Measurements from ENCODE around the gene KRTAP2-4. TPM values are rescaled to one million over a fixed set of nuclear protein-coding genes. Genes with fewer than 3 reads are reported as not detected.
"Not testable (repeated sequence)": the region's sequence is repeated elsewhere in the genome, so short reads cannot be mapped to it uniquely, and the experiment has no call there.

KRTAP2-4 gene
- total RNA-seq, 1 donor from 2014 or later: not detected

- no peak for DNase-seq (ENCODE audit: extremely low spot score in 2 of 2)
- Histone ChIP-seq H3K4me3 (no peak overlapping the region), H3K27ac (no peak overlapping the region), H3K4me1 (no peaks in the 10 kb centered on the region), H3K36me3 (no peaks in the 10 kb centered on the region), H3K9me3 (no peaks in the 10 kb centered on the region), H3K27me3 (no peaks in the 10 kb centered on the region)
- TF ChIP-seq POLR2AphosphoS5 (IDR thresholded peaks at IDR 0.05; ENCODE audit: insufficient read depth in 1 of 2, low read depth in 1 of 2) (no peak), POLR2A (IDR thresholded peaks at IDR 0.05) (no peak)
- TF ChIP-seq, protein P1, sequence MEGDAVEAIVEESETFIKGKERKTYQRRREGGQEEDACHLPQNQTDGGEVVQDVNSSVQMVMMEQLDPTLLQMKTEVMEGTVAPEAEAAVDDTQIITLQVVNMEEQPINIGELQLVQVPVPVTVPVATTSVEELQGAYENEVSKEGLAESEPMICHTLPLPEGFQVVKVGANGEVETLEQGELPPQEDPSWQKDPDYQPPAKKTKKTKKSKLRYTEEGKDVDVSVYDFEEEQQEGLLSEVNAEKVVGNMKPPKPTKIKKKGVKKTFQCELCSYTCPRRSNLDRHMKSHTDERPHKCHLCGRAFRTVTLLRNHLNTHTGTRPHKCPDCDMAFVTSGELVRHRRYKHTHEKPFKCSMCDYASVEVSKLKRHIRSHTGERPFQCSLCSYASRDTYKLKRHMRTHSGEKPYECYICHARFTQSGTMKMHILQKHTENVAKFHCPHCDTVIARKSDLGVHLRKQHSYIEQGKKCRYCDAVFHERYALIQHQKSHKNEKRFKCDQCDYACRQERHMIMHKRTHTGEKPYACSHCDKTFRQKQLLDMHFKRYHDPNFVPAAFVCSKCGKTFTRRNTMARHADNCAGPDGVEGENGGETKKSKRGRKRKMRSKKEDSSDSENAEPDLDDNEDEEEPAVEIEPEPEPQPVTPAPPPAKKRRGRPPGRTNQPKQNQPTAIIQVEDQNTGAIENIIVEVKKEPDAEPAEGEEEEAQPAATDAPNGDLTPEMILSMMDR (IDR thresholded peaks at IDR 0.05): no peak
- intact Hi-C loops (cut with DNase I): no loop called here
Observed at GRCh38 chr17:41054025-41054424, 11.7 kb downstream of the KRTAP2-4 start.

DNA sequence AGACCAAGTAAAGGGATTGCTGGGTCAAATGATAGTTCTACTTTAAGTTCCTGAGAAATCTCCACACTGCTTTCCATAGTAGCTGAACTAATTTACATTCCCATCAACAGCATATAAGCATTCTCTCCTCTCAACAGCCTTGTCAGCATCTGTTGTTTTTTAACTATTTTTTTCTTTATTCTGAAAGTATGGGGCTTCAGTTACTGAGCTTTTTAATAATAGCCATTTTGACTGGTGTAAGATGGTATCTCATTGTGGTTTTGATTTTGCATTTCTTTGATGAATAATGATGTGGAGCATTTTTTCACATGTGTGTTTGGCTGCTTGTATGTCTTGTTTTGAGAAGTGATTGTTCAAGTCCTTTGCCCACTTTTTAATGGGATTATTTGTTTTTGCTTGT, 13.1 kb downstream of the KRTAP2-4 start:
- no peaks in the 10 kb centered on the region for H3K27me3 ChIP-seq
- TF ChIP-seq, protein P1 (IDR thresholded peaks at IDR 0.05): no peak
- TF ChIP-seq POLR2A (IDR thresholded peaks at IDR 0.05): no peak
- TF ChIP-seq POLR2AphosphoS5 (IDR thresholded peaks at IDR 0.05; ENCODE audit: insufficient read depth in 1 of 2, low read depth in 1 of 2): no peak
- H3K27ac ChIP-seq: no peak overlapping the region
- no peaks in the 10 kb centered on the region for H3K36me3 ChIP-seq
- no peak overlapping the region for H3K4me3 ChIP-seq
- intact Hi-C loops (cut with DNase I): no loop called here
- no peaks in the 10 kb centered on the region for H3K4me1 ChIP-seq
- H3K9me3 ChIP-seq: no peaks in the 10 kb centered on the region
- no peak for DNase-seq (ENCODE audit: extremely low spot score in 2 of 2)

GRCh38 chr17:41049110-41049509, 16.6 kb downstream of the KRTAP2-4 start:
- Histone ChIP-seq H3K9me3 (no peaks in the 10 kb centered on the region), H3K4me3 (no peak overlapping the region), H3K4me1 (no peaks in the 10 kb centered on the region), H3K27me3 (no peaks in the 10 kb centered on the region), H3K27ac (no peak overlapping the region), H3K36me3 (no peaks in the 10 kb centered on the region)
- TF ChIP-seq POLR2A (IDR thresholded peaks at IDR 0.05) (no peak), POLR2AphosphoS5 (IDR thresholded peaks at IDR 0.05; ENCODE audit: insufficient read depth in 1 of 2, low read depth in 1 of 2) (no peak)
- TF ChIP-seq, protein P1 (IDR thresholded peaks at IDR 0.05): no peak
- intact Hi-C loops (cut with DNase I): no loop called here
- no peak for DNase-seq (ENCODE audit: extremely low spot score in 2 of 2)

GRCh38 chr17:41048441-41048840, 17.2 kb downstream of the KRTAP2-4 start:
- no peaks in the 10 kb centered on the region for H3K27me3 ChIP-seq
- no peaks in the 10 kb centered on the region for H3K4me1 ChIP-seq
- no peak overlapping the region for H3K4me3 ChIP-seq
- DNase-seq (ENCODE audit: extremely low spot score in 2 of 2): no peak
- H3K27ac ChIP-seq: no peak overlapping the region
- TF ChIP-seq POLR2AphosphoS5 (IDR thresholded peaks at IDR 0.05; ENCODE audit: insufficient read depth in 1 of 2, low read depth in 1 of 2) (no peak), POLR2A (IDR thresholded peaks at IDR 0.05) (no peak)
- TF ChIP-seq, protein P1 (IDR thresholded peaks at IDR 0.05): no peak
- no peaks in the 10 kb centered on the region for H3K9me3 ChIP-seq
- intact Hi-C loops (cut with DNase I): no loop called here
- H3K36me3 ChIP-seq: no peaks in the 10 kb centered on the region

DNA sequence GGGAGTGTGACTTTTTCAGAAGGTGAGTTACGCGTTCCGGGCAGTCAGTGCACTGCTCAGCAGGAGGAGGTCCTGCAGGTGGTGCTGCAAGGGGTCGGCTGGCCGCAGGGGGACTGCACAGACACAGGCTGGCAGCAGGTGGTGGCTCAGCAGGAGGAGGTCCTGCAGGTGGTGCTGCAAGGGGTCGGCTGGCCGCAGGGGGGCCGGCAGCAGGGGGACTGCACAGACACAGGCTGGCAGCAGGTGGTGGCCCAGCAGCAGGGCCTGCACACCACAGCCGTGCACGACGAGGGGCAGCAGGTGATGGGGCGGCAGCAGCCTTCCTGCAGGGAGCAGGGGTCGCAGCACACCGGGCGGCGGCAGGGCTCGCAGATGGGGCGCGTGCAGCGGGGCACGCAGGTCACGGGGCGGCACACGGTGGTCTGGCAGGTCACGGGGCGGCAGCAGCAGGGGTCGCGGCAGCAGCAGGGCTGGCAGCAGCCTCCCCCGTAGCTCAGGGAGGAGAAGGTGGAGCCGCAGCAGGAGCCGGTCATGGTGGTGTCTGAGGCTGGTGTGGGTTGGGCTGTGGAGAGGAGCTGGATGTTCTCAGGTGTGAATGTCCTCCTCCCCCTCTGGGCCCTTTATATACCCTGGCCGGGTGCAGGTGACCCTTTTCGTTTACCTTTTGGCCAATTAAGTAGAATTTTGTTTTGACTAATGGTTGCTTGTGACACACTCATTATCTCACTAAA, 18.8 kb downstream of the KRTAP2-4 start, which contains the start of gene KRTAP2-1:
Gene KRTAP2-1 (minus strand): TSS at position 582 of the 731 bp plus-strand sequence. CDS start 49 bp downstream, at position 533.
- DNase-seq (ENCODE audit: extremely low spot score in 2 of 2); H3K4me1 ChIP-seq; H3K9me3 ChIP-seq; H3K27ac ChIP-seq; H3K4me3 ChIP-seq; H3K36me3 ChIP-seq; intact Hi-C loops (cut with DNase I); H3K27me3 ChIP-seq: not testable (repeated sequence)

Data from vagina (tissue), 2 donors.